ENCODE results near the gene ALMS1.
"Not testable (repeated sequence)": the region's sequence is repeated elsewhere in the genome, so short reads cannot be mapped to it uniquely, and the experiment has no call there.

Gene ALMS1

DNA sequence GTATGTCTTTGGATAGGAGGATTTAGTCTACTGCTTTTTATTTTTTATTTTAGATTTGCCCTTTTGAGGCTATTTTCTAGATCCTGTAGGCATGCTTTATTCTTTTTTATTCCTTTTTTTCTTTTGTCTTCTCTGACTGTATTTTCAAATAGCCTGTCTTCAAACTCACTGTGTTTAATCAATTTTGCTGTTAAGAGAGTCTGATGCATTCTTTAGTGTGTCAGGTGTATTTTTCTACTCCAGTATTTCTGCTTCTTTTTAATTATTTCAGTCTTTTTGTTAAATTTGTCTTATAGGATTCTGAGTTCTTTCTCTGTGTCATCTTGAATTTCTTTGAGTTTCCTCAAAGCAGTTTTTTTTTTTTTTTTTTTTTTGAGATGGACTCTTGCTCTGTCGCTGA is 143.1 kb downstream of the ALMS1 start:
- DNase-seq: no peak

DNA sequence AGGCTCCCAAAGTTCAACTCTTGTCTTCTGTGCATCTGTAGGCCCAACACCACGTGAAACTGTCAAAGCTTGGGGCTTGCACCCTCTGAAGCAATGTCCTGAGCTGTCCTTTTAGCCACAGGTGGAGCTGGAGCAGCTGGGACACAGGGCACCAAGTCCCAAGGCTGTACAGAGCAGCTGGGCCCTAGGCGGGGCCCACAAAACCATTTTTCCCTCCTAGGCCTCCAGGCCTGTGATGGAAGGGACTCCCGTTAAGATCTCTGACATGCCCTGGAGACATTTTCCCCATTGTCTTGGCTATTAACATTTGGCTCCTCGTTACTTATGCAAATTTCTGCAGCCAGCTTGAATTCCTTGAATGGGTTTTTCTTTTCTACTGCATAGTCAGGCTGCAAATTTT is 145.1 kb downstream of the ALMS1 start:
- DNase-seq: not testable (repeated sequence)

DNA sequence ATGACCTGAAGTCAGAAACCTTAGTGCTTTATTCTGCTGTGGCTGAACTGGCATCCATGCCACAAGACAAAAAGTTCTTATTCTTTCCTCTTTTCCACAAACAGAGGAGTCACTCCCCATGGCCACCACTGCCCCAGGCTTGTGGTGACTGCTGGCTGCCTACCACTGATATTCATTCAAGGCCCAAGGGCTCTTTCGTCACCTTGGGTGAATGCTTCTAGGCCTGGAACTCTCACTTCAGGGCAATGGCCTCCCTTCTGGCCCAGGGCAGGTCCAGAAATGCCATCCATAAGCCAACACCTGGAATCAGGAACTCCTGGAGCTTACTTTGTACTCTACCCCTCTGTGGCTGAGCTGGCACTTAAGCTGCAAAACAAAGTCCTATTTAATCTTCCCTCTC is 146.7 kb downstream of the ALMS1 start:
- no peak for DNase-seq

DNA sequence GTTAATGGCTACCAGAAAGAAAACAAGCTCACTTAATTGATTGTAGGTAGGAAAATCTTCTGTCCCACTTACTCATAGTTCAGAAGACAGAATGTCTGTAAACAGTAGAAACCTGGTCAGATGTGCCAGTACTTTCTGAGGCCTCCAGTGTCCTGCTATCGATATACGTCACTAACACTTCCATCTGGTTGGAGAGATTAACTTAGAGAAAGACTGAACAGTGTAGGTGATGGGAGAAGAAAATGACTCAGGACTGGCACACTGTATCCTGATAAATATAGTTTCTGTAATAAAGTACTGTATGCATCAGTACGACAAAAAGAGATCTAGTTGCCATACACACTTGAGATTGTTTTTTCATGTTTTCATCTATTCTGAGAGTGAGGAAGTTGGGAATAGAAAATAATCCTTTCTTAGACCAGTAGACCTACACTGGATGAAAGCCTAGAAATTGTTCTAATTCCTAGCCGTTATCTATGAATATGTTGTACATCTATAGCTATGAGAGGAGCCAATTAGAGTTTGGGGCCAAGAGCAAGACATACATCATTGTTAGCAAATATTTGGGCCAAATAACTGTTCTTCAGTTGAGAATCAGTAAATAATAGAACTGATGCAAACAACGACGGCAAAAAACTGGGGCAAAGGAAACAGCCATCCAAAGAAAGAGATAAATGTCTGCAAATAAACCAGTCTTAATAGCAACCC is 150.7 kb downstream of the ALMS1 start:
- no peak for DNase-seq

DNA sequence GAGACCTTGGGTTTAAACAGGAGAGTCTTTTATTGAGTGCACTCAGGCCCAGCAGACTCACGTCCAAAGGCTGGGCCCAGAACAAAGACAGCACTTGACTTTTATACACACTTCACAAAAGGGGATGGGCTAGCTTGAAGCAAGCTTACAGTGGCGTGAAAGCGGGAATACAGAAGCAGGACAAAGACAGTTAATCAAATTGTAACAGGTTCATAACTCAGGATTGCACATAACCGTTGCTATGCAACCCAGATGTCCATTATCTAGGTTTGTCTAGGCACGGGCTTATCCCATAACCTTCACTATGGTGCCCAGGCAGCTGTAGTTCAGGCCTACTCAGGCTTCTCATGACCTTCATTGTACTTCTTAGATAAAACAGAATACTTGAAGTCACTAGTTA is 175.2 kb downstream of the ALMS1 start:
- DNase-seq: not testable (repeated sequence)

DNA sequence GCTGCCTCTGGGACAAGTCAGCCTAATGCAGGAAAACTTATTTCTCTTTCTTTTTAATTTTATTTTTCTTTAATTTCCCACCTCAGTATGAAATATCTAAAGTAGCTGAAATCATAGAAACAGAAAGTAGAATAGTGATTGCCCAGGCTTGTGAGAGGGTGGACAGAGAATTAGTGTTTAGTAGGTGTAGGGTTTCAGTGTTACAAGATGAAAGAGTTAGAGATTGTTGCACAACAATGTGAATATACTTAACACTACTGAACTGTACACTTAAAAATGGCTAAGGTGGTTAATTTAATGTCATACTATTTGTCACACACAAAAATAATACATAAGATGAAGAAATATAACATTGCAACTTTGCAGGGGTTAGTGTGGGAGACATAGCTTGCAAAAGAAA is 175.8 kb downstream of the ALMS1 start:
- DNase-seq: no peak

DNA sequence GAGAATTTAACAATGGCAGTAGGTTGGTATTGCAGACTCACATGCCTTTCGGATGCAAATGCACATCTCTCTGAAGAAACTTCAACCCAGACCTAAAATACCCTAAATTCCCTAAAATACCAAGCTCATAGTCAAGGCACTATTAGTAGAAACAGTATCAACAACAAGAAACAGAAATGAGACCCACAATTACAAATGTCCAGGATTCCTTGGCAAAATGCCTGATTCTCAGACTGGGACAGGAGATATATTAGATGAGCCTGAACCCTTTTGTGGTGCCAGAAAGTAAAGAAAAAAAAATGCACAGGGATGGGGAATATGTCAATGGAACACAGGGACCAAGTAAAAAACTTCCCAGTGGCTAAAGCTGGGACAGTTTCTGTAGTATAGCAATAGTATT is 179.3 kb downstream of the ALMS1 start:
- DNase-seq: no peak

DNA sequence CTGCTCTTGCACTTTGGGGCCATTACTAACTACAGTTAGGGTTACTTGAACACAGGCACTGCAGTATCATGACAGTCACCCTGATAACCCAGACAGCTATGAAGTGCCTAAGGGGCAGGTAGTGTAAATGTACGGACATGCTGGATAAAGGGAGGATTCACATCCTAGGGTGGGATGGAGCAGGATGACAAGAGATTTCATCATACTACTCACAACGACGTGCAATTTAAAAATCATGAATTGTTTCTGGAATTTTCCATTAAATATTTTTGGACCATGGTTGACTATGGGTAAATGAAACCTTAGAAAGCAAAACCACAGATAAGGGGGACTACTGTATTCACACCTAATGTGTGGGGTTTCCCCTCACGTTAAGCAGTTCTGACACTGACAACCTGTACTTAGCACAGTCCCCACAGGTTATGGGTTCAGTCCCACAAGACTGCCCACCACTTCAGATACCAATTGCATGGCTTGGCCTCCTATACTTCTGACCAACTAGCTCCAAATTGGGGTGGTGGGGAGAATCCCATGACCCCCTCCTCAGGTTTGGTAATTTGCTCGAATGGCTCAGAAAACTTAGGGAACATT is 180.7 kb downstream of the ALMS1 start:
- DNase-seq: no peak

DNA sequence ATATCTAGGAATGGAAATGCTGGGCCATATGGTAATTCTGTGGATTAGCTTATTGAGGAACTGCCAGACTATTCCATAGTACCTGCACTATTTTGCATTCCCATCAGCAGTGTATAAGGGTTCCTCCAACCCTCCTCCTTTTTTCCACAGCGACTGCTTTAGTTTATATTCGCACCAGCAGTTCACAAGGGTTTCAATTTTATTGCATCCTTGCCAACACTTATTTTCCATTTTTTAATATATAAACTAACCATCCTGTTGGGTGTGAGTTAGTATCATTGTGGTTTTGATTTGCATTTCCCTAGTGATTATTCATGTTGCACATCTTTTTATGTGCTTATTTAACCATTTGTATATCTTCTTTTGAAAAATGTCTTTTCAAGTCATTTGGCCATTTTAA is 189.6 kb downstream of the ALMS1 start:
- no peak for DNase-seq

DNA sequence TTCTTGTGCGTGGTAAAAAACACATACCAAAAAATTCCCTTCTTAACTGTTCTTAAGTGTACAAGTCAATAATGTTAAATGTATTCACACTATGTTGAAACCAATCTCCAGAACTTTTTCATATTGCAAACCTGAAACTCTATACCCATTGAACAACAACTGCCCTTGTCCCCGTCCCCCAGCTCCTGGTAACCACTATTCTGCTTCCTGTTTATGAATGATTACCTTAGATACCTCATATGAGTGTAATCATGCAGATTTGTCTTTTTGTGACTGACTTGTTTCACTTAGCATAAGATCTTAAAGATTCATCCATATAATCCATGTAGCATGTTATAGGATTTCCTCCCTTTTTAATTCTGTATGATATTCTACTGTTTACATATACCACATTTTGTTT is 196.7 kb downstream of the ALMS1 start:
- no peak for DNase-seq

DNA sequence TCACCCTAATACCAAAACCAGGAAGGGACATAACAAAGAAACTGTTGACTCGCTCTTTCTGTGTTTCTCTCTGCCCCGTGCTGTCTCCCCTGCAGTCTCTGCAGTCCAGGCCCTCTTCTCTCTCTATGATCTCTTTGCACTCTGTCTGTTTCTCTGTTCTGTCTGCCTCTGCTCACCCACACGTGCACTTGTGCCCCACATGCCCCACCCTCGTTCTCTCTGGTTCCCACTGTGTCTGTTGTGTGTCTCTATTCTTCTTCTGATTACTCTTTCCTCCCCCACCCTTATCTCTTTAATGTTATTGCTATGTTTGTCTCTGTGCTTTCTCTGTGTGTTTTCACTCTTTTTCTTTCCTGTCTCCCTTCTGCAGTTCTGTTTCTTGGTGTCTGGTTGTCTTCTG is 202.5 kb downstream of the ALMS1 start:
- no peak for DNase-seq

DNA sequence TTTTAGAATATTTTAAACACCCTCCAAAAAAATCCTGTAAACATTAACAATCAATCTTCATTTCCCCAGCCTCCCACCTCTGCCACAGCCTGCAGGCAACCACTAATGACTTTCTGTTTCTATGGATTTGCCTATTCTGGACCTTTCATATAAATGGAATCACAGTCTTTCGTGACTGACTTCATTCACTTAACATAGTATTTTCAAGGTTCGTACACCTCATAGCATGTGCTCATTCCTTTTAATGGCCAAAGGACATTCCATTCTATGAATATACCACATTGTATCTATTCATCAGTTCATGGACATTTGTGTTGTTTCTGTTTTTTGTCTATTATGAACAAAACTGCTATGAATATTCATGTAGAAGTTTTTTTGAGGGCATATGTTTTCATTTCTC is 208.0 kb downstream of the ALMS1 start:
- no peak for DNase-seq

DNA sequence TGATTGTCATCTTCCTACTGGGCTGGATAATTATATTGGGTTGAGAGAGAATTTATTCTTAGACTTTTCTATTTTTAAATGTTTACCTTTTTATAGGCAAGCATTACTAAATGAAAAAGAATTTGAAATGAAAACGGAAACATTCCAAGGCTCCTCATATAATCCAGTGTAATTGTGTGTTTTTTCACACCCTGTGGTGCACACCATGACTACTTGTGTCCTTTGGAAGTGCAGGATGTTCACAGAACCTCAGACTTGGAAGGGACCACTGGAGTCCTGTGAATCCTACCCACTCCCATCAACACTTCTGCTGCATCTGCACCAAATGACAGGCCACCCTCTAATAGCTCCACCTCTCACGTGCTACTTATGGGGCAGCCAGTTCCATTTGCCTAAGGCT is 208.6 kb downstream of the ALMS1 start:
- no peak for DNase-seq

DNA sequence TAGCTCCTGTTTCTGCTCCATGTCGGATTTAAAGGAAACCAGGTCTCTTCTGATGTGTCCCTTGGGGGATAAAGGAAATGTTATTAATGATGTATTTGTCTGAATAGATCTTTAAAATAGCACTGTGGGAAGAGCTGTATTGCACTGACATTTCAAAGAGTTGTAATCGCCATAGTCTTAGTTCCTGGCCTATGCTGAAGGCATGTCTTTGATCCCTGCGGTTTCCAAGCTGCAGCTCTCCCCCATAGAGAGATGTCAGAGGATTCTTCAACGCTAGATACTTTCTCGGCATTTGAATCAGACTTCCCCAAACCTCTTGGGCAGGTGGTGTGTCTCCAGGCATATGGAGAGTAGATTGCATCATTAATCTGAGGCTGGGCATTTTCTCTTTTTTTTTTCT is 216.1 kb downstream of the ALMS1 start:
- DNase-seq: no peak

DNA sequence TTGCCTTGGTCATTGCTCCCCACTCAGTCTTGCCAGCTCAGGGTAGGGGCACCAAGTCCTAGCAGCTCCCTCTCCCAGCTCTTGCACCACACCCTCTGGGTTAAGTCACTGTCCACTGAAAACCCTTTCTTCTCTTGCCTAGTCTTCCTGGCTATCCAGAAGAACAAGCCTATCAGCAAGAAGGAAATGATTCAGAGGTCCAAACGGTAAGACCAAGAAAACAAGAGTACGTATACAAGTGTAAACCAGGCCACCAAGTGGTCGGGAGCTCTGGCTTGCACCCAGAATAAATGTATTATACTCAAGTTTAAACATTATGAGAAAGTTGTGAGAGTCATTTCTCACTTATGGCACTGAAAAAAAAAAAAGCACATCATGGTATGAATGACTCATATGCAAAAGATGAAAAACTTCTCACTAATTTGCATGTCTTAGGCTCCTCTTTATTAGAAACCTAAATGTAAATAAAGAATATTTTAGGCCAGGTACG is 217.5 kb downstream of the ALMS1 start:
- DNase-seq: not testable (repeated sequence)

DNA sequence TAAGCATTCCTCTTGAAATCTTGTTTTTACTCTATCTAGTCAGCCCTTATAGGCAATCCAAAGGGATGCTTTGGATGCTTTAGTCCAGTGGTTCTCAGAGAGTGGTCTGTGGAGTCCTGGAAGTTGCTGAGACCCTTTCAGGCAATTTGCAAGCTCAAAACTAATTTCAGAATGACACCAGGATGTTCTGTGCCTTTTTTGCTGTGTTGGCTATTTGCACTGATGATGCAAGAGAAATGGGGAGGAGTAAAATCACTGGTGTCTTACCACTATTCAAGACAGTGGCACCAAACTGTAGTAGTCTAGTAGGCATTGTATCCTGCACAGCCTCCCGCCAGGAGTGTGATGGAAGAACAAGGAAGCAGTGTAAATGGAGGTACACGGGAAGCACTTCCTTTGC is 219.0 kb downstream of the ALMS1 start:
- not testable (repeated sequence) for DNase-seq

DNA sequence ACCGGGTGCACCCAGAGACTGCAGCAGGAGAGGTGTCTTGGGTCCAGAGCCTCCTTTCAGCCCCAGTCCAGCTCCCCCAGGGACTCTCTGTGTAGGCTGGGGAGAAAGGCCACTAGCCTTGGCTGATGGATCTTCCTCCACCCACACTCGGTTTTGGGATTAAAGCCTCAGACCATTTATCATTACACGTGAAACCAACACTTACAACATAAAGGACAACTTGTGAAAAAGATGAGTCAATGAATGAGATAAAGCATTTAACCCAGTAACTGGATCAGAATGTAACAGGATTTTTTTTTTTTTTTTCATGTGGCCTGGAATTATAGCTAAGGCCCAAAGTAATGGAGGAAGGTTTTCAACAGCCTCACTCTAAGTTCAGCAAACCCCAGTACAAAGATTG is 224.5 kb downstream of the ALMS1 start:
- DNase-seq: no peak

DNA sequence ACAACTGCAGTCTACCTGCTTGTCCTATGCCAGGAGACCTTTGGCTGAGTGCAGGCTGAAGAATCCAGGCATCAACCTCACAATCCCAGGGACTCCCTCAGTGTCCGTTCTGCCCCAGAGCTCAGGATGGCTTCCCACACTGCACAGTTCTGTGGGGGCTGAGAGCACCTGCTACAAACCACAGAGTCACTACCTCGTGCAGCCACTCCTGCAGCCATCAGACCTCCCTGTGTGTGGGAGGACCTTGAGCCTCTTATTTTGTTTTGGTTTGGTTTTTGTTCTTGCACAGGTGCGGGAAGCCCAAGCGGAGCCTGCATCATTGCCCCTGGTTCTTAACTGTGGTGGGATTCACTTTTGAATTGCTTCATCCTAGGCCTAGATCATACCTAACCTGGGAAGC is 225.6 kb downstream of the ALMS1 start:
- DNase-seq: no peak

DNA sequence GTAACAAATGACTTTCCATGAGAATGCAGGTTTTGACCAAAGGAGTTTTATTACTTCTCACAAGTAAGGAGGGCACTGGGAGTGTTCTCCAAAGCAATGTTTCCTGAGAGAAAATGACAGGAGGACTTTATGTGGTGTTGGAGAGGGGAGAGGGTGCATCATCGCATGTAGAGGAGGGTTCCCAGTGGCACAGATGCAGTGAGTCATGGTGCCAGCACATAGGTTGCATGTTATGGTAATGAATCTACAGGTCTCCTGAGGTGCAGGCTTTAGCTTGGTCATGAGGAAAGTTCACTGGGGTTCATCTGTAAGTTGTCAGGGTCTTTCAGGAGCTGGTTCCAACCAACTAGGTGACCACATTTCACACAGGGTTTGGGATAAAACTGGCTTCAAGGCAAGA is 226.2 kb downstream of the ALMS1 start:
- DNase-seq: no peak

DNA sequence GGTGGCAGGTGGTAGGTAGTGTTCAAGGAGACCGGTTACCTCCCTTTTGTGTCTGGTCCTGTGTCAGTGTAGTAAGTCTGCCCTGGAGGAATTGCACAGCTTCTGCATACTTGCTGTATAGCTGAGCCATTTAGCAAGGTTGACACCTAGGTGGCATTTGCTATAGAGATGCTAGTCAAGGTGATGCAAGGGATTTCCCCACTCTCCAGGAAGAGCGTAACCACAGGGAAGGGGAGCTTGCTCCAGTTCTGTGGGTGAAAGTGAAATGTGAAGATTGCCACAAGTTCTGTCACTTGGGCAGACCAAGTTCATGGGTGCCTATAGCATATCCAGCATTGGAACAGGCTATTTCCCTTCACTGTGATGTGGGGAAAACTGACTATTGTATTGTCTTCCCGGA is 228.5 kb downstream of the ALMS1 start:
- DNase-seq: no peak

DNA sequence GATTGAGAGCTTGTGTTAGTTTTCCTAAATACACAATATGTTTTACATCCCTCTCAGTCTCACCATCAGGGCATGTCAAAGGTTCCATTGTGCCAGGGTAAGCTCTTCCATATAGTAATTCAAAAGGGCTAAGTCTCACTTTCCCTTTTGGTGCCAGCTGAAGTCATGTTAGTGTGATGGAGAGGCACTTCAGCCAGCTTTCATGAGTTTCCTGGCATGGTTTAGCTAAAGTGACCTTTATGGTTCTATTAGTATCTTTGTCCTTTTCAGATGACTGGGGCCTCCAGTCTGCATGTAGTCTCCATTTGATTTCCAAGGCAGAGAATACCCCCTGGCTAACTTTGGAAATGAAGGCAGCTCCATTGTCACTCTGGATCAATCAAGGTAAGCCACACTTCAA is 229.4 kb downstream of the ALMS1 start:
- DNase-seq: no peak

DNA sequence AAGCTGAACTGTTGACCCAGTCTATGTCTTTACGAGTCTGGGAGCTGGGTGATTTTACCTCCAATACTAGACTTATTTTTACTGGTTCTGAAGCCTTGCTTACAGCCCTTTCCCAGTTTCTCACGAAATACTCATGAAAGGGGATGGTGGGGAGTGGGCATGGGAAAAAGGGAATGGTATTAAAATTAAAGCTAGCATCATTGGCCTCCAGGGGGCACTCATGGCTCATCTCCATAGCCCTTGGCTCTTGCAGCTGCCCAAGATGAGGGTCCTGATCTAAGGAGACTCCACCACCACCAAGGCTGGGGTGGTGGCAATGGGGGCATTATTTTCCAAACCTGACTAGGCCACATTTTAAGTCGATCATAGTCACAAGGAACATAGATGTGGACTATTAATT is 234.3 kb downstream of the ALMS1 start:
- peak in 1 of 4 experiments; percentile 9 for DNase-seq

DNA sequence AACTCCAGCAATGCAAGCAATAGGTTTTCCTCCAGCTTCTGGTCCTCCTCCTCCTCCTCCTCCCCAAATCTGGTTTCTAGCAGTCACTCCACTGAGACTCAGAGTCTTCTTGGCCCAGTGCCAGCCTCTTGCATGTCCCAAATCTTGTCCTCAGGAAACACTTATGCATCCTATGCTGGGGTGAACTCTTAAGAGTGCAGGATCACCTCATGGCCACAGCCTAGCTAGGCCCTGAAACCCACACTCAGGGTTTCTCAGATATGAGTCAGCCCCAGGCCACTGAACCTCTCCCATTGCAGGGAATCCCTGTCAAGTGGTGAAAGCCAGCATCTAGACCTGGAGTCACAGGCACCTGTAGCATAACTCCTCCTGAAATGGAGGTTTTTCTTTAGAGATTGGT is 238.4 kb downstream of the ALMS1 start:
- DNase-seq: not testable (repeated sequence)

DNA sequence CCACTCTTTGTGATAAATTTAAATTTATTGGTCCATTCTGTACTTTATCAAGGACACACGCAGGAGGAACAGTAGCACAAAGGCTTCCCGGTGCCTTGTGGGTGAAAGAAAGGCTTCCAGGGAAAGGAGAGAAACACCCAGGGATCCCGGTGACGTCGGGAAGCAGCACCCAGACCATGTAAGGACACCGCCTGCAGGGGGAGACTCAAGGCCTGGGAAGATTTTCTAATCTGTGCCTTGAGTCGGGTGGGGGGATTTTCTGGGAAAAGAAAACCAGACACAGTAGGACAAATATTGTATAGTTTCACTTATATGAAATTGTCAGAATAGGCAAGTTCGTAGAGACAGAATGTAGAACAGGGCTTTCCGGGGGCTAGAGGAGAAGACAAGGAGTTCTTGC is 239.0 kb downstream of the ALMS1 start:
- not testable (repeated sequence) for DNase-seq

DNA sequence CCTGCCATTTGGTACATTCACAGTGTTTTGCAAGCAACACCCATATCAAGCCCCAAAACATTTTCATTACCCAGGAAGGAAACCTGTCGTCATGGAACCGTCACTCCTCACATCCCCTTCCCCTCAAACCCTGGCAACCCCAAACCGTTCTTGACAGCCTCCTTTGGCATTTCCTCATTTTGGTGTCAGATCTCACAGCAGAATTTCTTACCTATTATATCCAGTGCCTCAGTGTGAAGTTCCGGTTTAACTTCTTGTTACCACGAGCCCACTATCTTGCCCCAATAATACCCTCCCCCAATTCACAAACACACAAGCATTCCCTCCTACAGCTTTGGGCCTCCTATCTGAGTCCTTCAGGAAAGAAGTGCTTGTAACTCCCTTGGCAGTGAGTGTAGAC is 240.6 kb downstream of the ALMS1 start:
- DNase-seq: not testable (repeated sequence)

All from suppressor macrophage (primary cell).